COR-L47 (cell line): ENCODE data around the gene COQ8B.

Source experiments
- DNase-seq: peaks from one replicate; lab custom pipeline; 2025; lab: John Stamatoyannopoulos, UW

The COQ8B gene

DNA sequence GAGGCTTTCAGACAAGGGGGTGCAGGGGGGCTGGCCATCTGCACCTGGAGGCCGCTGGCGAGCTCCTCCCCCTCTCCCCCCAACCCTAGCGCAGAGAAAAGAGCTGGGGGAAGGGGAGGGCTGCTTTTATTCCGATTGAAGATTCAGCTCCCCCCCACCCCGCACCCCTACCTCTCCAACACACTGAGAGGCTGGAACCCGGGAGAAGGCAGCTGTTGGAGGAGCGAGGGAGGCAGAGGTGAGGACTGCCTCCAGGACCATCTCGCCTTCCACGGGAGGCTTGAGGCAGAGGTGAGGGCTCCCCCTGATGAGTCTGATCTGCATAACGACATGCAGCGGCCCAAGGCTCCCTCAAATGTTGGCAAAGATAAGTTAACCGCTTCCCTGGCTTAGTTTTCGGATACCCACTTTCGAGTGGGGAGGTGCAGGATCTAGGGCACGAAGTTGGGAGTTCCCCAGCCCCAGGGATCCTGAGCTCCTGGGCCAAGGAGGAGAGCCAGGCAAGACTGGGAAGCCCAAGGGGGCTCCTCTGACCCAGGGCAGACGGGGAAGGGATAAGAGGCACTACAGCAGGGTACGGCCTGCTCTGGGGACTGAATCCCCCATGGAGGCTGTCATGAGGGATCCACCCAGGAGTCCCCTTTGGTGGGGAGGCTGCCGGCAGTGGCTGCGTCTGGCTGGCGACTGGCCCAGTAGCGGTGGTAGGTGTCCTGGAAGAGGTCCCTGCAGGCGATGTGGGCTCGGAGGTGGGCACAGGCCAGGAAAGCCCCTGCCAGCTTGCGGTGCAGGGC lies 25.1 kb downstream of the COQ8B start:
- no peak for DNase-seq

DNA sequence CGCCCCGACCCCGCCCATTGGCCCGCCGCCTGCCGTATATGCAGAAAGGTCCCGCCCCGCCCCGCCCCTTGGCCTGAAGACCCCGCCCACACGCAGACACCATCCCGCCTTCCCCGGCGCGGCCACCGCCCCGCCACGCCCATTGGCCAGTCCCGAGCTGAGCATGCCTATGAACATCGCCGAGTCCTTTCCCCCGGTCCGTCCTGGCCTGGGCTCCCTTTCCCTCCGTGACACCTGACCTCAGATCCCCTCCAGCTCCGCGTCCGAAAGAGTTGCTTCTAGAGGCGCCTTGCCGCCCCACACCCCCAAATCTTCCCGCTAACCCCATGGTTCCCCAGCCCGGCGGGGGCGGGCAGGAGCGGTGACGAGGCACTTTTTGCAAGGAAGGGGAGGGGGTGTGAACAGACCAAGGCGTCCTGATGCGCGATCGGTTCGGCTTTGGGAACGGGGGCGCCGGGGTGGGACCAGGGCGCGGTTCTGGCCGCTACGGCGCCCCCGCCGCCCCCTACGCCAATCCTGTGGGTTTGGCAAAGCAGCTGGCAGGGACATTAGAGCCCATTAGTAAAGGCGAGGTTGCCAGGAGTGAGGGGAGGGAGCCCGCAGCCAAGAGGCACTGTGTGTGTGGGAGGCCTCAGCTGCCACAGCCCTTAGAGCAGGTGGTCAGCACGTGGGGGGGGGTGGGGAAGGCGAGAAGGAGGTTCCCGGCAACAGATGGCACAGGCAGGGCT lies 25.8 kb downstream of the COQ8B start:
- DNase-seq, result peak; percentile 91

DNA sequence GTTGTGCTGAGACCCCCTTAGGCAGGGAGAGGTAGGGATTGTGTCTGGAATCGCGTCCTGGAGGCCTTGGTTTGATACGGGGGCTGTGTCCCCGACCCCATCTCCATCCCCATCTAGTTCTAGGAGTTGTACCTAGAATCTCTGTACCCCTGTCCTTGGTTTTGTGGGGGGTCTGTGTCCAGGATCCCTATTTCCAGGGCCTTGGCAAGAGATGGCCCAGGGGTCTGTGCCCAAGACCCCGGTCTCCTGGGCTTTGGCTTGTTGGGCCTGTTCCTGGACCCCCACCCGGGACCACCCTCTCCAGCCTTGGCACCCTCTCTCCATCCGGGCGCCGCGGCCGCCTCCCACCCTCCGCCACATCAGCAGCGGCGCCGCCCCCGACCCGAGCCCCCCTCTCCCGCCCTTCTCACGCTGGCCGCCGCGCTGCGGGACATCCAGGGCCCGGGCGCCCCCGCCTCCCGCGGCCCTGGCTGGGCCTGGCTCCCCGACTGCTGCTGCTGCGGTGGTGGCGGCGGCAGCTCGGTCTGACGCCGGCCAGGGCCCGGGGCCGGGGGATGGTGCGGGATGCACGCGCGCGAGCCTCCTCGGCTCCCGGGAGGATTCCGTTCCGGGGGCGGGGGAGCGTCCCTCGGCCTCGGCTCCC lies 26.5 kb downstream of the COQ8B start, which contains the start of gene NUMBL:
Gene NUMBL (minus strand): TSS at position 602 of the 643 bp plus-strand sequence. CDS start 168 bp downstream, at position 434.
- DNase-seq, result no peak

DNA sequence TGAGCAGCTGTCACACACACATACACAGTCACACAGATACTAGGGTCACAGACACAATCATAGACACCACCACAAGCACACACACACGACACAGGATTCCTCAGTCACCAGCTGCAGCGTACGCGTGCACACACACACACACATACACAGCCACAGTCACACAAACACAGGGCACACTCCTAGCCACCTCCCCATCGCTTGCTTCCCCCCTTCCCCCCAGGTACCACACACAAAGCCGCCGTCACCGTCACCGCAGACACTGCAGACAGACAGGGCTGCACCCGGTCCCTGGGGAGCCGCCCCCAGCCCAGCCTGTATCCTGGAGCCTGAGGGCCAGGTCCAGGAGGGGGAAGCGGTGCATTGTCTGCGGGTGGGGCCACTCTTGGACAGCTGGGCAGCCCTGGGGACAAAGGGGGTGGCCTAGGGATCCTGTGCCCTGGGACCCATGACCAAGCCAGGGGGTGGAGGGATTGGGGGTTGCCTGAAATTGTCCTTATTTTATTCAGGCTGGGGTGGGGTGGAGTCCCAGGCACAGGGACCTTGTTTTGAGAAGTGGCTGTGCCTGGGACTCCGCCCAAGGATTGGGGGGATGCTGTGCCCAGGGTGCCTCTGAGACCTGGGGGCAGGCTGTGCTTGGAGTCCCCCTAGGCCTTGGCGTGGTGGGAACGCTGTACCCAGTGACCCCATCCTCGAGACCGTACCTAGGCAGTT lies 27.2 kb downstream of the COQ8B start:
- DNase-seq, result peak; percentile 23

DNA sequence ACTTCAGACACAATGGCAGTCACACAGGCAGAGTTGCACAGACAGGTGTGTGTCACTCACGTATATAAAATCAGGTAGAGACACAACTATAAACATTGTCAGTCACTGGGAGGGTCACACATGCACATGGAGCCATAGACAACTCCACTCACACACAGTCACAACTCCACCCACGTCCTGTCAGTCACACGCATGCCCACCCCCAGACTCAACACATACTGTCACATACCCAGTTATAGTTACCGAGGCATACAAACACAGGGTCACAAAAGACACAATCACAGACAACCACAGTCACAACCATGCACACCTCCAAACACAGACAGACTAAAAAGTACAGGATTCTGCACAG lies 27.7 kb downstream of the COQ8B start:
- DNase-seq, result no peak

DNA sequence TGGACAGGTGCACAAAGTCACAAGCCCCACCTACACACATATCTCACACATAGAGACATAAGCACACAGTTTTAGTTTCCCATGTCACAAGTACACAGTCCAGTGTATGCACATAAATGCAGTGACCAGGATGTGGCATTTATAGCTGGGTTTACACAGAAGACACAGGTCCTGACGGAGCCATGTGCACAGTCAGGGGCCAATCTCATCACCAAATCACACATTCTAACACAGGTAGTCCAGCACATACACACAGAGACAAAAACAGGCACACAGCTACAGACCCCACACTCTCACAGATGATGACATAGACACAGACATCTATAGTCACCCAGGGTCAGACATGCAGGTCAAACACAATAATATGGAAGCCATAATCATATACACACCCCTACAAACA lies 28.4 kb downstream of the COQ8B start:
- DNase-seq, result no peak

DNA sequence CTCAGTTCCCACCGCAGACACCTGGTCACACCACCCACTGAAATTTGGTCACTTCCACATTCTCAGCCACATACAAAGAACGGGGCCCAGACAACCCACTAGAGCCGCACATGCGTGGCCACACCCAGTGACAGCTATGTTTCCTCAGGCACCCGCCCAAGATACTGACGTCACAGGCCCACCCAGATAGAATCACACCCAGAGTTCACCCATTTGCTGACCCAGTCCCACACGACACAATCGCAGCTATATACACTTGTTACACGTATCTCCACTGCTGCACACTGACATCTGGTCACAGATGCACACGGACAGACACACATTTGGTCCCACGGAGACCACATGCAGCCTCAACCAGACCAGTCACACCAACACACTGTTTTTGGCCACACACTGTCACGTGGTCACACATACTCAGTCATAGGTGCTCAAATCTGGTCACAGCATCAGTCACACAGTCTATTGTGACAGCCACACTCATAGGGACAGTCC lies 29.1 kb downstream of the COQ8B start:
- DNase-seq, result no peak

DNA sequence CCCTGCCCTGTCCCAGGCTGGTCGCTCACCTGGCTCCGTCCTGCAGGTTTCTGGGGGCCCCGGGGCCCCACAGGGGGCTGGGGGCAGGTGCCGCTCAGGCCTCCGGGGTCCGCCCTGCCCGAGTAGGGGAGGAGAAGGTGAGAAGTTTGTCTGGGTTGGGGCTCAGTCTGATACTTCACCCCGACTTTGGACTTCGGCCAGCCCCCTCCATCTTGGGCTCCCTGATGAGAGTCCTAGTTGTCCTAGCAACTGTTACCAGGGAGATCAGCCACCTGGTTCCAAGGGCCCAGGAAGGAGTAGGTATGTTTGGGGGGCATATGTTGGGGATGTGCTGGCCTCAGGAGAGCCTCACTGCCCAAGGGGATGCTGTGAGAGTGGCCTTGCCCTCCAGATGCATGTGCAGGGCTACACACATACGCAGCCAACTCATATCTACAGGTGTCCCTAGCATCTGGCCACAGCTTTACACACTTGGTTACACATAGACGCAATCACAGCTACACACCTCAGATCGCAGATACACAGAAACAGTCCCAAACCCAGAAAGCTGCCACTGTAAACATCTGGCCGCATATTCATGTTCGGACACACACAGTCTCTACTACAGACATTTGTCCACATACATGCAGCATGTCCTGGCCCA lies 29.7 kb downstream of the COQ8B start:
- no peak for DNase-seq

DNA sequence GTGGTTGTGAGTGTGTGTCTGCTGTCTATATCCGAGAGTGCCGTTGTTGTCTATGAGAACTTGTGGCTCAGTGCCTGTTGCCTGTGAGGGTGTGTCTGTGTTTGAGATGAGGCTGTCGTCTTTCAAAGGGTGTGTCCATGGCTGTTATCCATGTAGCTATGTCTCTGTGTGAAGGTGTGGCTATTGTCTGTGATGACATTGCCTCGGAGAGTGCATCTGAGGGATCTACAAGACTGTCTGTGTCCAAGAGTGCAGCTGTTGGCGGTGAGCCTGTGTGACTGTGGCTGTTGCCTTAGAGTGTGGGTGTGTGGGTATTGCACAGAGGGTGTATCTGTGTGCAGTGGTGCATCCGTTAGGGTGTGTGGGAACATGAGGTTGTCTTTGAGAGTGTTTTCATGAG lies 31.1 kb downstream of the COQ8B start:
- no peak for DNase-seq

DNA sequence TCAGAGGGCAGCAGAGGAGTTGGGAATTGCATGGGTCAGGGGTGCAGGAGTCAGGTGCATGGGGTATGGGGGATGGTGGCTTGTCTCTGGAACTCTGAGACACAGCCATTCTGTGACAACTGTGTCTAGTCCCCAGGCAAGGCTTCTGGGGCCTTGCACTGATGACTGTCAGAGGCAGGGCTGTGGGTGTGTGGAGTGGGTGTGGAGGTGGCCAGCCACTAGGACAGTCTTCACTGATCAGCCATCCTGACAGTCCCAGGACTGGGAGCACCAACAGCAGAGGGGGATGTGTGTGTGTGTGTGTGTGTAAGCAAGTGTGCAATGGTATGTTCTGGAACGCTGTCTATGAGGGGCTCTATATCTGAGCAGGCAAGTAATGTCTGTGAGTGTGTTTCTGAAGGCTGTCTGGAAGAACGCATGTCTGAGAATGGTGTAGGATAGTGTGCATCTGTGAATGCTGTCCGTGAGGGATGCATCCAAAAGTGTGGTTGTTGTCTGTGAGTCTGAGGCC lies 31.6 kb downstream of the COQ8B start:
- no peak for DNase-seq

DNA sequence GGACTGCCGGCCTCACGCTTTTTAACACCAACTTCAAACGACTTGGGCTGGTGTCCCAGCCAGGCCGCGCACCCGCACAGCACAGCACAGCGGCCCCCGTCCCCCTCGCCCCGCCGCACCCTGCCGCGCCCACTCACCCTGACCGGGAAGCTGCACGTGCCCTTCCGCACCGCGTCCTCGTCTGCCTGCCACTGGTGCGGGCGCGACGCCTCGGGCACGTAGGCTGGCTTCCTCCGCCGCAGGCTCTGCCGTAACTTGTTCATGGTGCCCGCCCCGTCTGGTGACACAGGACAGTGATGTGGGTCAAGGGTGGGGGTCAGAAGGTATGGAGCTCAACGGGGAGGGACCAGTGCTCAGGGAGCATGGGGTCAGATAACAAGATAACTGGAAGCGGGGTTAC lies 32.4 kb downstream of the COQ8B start:
- no peak for DNase-seq

DNA sequence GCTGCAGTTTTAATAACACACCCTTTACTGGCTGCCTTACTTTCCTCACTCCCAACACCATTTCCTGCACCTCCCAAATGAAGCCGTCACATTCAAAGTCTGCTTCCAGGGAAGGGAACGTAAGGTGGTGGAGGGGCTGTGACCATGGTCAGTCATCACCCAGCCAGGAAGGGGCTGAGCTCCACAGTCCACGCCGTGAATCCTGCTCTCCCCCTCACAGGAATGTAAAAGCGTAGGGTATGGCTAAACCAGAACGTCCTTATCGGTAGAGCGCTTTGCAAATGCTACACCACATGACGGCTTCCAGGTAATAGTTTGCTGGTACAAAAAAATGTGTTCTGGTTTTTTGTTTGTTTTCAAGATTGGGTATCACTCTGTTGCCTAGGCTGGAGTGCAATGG lies 33.2 kb downstream of the COQ8B start:
- no peak for DNase-seq

DNA sequence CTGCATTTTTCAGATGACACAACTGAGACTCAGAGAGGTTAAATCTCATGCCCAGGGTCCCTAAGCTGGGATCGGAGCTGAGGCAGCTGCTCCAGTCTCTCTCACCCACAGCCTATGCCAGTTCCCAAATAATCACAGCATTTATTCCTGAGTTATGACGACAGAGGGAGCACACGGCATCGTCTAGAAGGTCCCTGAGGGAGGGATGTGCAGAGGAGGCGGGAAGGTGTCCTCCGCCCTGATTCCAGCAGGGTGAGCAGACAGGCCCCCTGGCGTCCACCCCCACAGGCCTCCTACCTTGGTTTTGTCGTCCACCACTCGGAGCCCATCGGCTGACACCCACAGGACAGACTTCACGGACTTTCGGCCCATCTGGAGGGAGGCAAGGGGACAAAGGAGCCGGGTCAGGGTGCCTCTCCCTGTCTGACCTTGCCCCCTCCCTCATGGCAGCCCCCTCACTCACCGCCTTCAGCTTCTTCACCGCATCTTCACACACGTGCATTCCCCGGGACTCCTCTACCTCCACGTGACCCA lies 34.2 kb downstream of the COQ8B start:
- DNase-seq, result no peak

DNA sequence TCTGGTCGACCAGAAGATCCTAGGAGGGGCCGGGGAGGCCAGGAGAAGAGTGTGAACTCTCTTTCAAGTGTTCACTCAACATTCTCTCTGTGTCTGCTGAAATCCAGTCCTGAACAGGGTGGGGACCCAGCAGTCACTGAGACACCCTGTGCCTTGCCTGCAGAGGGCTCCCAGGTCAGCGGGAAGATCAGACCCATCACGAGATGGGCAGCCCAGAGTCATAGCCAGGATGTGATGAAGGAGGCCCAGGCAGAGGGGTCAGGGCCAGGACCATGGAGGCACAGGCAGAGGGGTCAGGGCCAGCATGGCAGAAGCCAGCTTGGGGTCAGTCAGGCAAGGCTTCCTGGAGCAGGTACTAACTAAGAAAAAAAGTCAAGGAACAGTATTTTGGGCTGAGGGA lies 35.6 kb downstream of the COQ8B start:
- DNase-seq, result no peak

DNA sequence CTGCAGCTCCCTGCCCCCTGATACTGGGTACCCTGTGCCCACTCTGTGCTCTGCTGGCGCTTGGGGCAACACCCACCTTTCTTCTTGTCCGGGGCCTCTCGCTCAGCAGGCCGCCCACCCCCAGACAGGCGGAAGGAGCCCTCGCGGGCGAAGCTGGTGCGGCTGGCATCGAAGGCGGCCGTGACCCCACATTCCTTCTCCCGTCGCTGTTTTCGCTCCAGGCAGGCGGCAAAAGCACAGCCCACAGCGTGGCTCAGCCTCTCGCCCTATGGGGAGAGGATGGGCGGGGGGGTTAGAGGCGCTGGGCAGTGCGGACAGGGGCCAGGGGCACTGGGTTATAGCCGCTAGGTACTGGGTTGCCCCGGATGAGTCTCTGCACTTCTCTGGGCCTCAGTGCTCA lies 39.5 kb downstream of the COQ8B start:
- DNase-seq, result no peak

DNA sequence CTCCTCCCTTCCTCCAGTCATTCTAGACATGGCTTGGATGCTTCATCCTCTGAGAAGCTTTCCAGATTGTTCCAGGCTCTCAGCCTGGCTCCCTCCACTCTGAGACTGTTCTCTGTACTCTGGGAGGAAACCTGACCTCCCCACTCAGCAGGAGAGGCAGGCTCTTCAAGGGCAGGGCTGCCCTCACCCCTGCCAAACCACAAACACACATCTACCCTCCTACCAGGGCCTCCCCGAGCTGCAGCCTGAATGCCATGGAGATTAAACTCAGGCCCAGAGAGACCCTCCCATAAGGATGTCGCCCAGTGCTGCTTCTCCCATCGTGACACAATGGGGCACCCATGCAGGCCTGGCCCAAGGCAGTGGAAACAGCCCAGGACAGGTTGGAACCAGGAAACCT lies 42.4 kb downstream of the COQ8B start:
- DNase-seq, result no peak

DNA sequence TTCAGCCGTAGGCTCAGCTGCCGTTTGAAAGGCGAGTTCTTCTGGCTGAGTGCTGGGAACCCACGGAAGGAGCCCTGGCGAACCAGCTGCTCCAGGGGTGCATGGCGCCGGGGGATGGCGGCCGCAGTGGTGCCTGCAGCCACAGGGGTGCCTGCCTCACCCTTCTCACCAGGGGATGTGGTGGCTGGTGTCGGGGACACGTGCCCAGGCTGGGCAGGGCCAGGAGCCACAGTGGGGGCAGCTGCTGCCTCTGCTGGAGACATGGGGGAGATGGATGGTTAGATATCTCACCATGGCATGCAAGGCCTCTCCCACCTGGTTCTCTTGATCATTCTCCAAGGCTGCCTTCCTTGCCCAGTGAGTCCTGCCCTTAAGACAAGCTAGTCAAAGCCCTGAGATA lies 43.3 kb downstream of the COQ8B start:
- no peak for DNase-seq

DNA sequence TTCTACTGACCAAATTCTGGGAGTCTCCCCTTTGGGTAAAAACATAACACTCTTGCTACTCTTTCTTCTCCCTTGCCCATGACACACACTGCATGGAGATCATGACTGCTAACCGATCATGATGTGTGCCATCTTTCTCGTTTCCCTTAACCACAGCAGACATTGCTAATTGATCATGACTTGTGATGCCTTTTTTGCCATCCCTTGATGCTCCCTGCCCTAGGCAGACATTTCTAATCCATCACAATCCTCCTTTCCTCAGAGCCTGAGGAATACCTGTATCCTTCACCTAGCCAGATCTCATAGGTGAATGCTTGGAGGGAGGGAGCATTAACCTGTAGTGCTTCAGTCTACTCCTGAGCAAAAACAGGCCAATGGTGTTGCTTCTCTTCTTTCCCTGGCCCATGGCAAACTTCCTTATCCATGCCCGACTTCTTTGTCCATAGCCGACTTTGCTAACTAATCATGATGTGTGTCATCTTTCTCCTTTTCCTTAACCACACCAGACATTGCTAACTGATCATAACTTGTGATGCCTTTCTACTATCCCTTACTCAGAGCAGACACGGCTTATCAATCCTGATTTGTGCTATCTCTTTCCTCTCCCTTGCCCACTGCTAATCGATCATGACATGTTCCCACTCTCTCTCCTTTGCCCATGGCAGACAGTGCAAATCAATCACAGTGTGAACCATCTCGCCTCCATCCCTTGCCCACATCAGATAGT lies 44.0 kb downstream of the COQ8B start:
- DNase-seq, result no peak

DNA sequence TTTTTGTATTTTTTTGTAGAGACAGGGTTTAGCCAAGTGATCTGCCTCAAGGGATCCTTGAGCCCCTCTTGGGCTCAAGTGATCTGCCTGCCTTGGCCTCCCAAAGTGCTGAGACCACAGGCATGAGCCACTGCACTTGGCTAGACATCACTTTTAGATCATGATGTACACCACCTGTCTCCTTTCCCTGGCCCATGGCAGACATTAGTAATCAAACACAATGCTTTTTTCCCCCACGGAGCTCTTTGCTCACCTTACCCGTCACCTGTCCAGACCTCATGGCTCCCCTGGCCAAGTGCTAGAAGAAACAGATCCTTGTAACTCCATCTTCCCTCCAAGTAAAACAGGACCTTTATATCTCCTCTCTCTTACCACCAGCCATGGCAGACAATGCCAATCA lies 44.6 kb downstream of the COQ8B start:
- no peak for DNase-seq

DNA sequence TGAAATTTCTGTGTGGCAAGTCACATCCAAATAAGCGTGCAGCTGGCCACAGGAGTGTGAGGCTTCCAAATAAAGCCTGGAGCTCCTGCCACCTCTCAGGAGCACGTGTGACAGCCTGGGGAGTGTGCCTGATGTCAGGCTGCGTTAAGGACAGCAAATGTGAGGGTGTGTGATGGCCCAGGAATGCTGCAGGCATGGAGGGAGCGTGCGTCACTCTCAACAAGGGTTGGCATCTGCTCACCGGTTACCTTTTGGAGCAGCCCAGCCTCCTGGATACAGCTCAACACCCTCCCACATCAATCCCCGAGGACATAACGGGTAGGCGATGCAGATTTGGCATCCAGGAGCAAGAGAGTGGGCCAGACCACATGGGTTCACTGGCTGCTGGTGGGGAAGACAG lies 45.3 kb downstream of the COQ8B start:
- no peak for DNase-seq
